IPS-18c (cell line): Measurements from ENCODE around the gene CACHD1.

ENCODE experiments used
- H3K4me3 ChIP-seq: 2 replicates; pipeline ENCODE4 v1.7.0; 2013; ENCODE audit warnings: low read depth, mild to moderate bottlenecking, low read length, moderate library complexity; ENCODE audit not compliant: insufficient read depth
- H3K9me3 ChIP-seq: one replicate; pipeline ENCODE4 v1.6.1; 2013; ENCODE audit warnings: mild to moderate bottlenecking, low read length, moderate library complexity; ENCODE audit not compliant: control insufficient read depth, insufficient read depth

Gene CACHD1

GRCh38 chr1:64469977-64470664 lies at the start of gene CACHD1:
Gene CACHD1 (plus strand): TSS chr1:64470129. CDS start chr1:64470745, 616 bp downstream.
- Histone ChIP-seq H3K9me3 (no peaks in the 10 kb centered on the region), H3K4me3 (peak within 1 kb of the TSS; percentile 92)

- no peak overlapping the region for H3K4me3 ChIP-seq
- H3K9me3 ChIP-seq: no peaks in the 10 kb centered on the region
Measured at GRCh38 chr1:64421377-64421776, 48.6 kb upstream of the CACHD1 start.

GRCh38 chr1:64423526-64423925 lies 46.4 kb upstream of the CACHD1 start:
- Histone ChIP-seq H3K9me3 (no peaks in the 10 kb centered on the region), H3K4me3 (no peak overlapping the region)

- Histone ChIP-seq H3K9me3 (no peaks in the 10 kb centered on the region), H3K4me3 (no peak overlapping the region)
Measured at GRCh38 chr1:64424412-64424811, 45.5 kb upstream of the CACHD1 start.

GRCh38 chr1:64425521-64425920 lies 44.4 kb upstream of the CACHD1 start:
- Histone ChIP-seq H3K4me3 (no peak overlapping the region), H3K9me3 (no peaks in the 10 kb centered on the region)

GRCh38 chr1:64426681-64427080 lies 43.2 kb upstream of the CACHD1 start:
- no peaks in the 10 kb centered on the region for H3K9me3 ChIP-seq
- no peak overlapping the region for H3K4me3 ChIP-seq

GRCh38 chr1:64427879-64428278 lies 42.0 kb upstream of the CACHD1 start:
- no peak overlapping the region for H3K4me3 ChIP-seq
- no peaks in the 10 kb centered on the region for H3K9me3 ChIP-seq

- Histone ChIP-seq H3K4me3 (no peak overlapping the region), H3K9me3 (no peaks in the 10 kb centered on the region)
Measured at GRCh38 chr1:64433308-64433707, 36.6 kb upstream of the CACHD1 start.

GRCh38 chr1:64433747-64434146 lies 36.2 kb upstream of the CACHD1 start:
- H3K9me3 ChIP-seq: no peaks in the 10 kb centered on the region
- no peak overlapping the region for H3K4me3 ChIP-seq

GRCh38 chr1:64435000-64435399 lies 34.9 kb upstream of the CACHD1 start:
- no peaks in the 10 kb centered on the region for H3K9me3 ChIP-seq

GRCh38 chr1:64437453-64437852 lies 32.5 kb upstream of the CACHD1 start:
- Histone ChIP-seq H3K9me3 (no peaks in the 10 kb centered on the region), H3K4me3 (no peak overlapping the region)

More at GRCh38 chr1:64435000-64435399, 34.9 kb upstream of the CACHD1 start:
- no peak overlapping the region for H3K4me3 ChIP-seq

GRCh38 chr1:64440183-64440826 lies 29.6 kb upstream of the CACHD1 start:
- Histone ChIP-seq H3K4me3 (no peak overlapping the region), H3K9me3 (no peaks in the 10 kb centered on the region)

- no peak overlapping the region for H3K4me3 ChIP-seq
- H3K9me3 ChIP-seq: no peaks in the 10 kb centered on the region
Measured at GRCh38 chr1:64451440-64451839, 18.5 kb upstream of the CACHD1 start.

GRCh38 chr1:64453688-64454087 lies 16.2 kb upstream of the CACHD1 start:
- H3K4me3 ChIP-seq: no peak overlapping the region
- no peaks in the 10 kb centered on the region for H3K9me3 ChIP-seq

- Histone ChIP-seq H3K9me3 (no peaks in the 10 kb centered on the region), H3K4me3 (no peak overlapping the region)
Measured at GRCh38 chr1:64458915-64459314, 11.0 kb upstream of the CACHD1 start.

GRCh38 chr1:64459743-64460142 lies 10.2 kb upstream of the CACHD1 start:
- H3K9me3 ChIP-seq: no peaks in the 10 kb centered on the region
- no peak overlapping the region for H3K4me3 ChIP-seq

- no peaks in the 10 kb centered on the region for H3K9me3 ChIP-seq
- no peak overlapping the region for H3K4me3 ChIP-seq
Measured at GRCh38 chr1:64466033-64466432, 3.9 kb upstream of the CACHD1 start.

- H3K4me3 ChIP-seq: peak overlapping the region; percentile 92
- no peaks in the 10 kb centered on the region for H3K9me3 ChIP-seq
Measured at GRCh38 chr1:64469116-64469976, 583 bp upstream of the CACHD1 start.
